SK-N-MC (cell line): ENCODE results near the gene SLC36A1.

ENCODE experiments used
- DNase-seq: peaks from one replicate; pipeline ENCODE4 v3.0.0-alpha.2; 2011; ENCODE audit warnings: low read depth, low spot score
- H3K27ac ChIP-seq: fragments of 200-600 bp; sonication (generic); 2 replicates; pipeline ENCODE4 v1.5.1; 2016; ENCODE audit warnings: mixed run types
- H3K36me3 ChIP-seq: fragments of 200-600 bp; sonication (generic); 2 replicates; pipeline ENCODE4 v1.6.1; 2017; ENCODE audit warnings: antibody characterized with exemption, low read length, mixed read lengths; ENCODE audit not compliant: insufficient read depth
- H3K4me3 ChIP-seq: fragments of 200-600 bp; sonication (generic); 2 replicates; pipeline ENCODE4 v1.5.1; 2016
- H3K9ac ChIP-seq: fragments of 200-600 bp; sonication (generic); 2 replicates; pipeline ENCODE4 v1.8.0; 2017; ENCODE audit warnings: mixed run types, mixed read lengths; ENCODE audit not compliant: insufficient read length
- H3K9me3 ChIP-seq: fragments of 200-600 bp; sonication (generic); 2 replicates; pipeline ENCODE4 v1.6.1; 2017; ENCODE audit warnings: low read depth, mild to moderate bottlenecking, antibody characterized with exemption, low read length, moderate library complexity, mixed read lengths
- EZH2 ChIP-seq: fragments of 200-600 bp; sonication (generic); IDR thresholded peaks from one replicate; pipeline ENCODE4 v1.6.1; 2017; ENCODE audit warnings: antibody characterized with exemption
- FOXP2 ChIP-seq: optimal IDR thresholded peaks from 2 replicates; pipeline ENCODE3; 2011; ENCODE audit warnings: mild to moderate bottlenecking, moderate library complexity; ENCODE audit not compliant: insufficient read depth; ENCODE audit errors: extremely low read length, control extremely low read depth
- POLR2AphosphoS5 ChIP-seq: IDR thresholded peaks from 2 replicates; pipeline ENCODE4 v1.6.1; 2012; ENCODE audit warnings: mild to moderate bottlenecking, low read depth, low read length, borderline replicate concordance

The SLC36A1 gene

DNA sequence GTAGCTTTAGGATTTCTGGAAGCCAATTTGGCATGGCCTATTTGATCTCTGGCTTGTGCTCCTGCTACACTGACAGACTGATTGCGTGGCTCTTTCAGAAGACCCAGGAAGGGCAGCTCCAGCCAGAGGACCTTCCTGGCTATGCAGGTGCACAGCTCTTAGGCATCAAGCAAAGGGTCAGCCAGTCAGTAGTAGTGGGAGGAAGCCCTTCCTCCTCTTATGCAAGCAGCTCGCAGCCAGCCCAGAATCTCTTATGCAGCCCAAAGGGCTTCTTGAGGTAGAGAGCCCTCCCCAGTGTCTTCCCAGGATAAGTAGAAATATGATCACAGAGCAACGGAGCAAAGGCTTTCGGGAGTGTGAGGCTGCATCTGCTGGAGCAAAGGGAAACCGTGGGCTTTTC lies 43.2 kb downstream of the SLC36A1 start:
- H3K9ac ChIP-seq: no peak overlapping the region
- no peak overlapping the region for H3K27ac ChIP-seq
- no peaks in the 10 kb centered on the region; the same call in 1 of the 2 replicates for H3K36me3 ChIP-seq
- TF ChIP-seq FOXP2: no peak
- no peak for TF ChIP-seq EZH2
- no peak for TF ChIP-seq POLR2AphosphoS5
- no peak for DNase-seq
- no peaks in the 10 kb centered on the region for H3K9me3 ChIP-seq
- no peak overlapping the region for H3K4me3 ChIP-seq

DNA sequence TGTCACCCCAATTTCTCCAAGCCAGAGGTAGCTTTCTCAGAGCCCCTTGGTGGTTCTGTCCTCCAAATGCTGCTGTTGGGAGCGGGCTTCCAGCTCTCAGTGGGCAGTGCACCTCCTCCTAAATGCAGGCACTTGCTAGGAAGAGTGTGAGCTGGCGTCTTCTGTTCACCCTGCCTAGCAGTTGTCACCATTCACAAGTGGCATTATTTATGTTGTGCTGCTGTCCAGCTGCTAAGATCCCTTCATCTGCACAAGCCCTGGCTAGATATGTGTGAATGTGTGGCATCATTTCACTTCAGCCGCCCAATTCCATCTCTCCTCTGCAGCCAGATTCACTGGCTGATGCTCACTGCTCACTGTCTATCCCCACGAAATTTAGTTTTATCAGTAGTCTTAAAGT lies 43.7 kb downstream of the SLC36A1 start:
- Histone ChIP-seq H3K9ac (no peak overlapping the region), H3K36me3 (no peaks in the 10 kb centered on the region; the same call in 1 of the 2 replicates), H3K27ac (no peak overlapping the region), H3K4me3 (no peak overlapping the region), H3K9me3 (no peaks in the 10 kb centered on the region)
- no peak for DNase-seq
- TF ChIP-seq POLR2AphosphoS5 (no peak), EZH2 (no peak), FOXP2 (no peak)

DNA sequence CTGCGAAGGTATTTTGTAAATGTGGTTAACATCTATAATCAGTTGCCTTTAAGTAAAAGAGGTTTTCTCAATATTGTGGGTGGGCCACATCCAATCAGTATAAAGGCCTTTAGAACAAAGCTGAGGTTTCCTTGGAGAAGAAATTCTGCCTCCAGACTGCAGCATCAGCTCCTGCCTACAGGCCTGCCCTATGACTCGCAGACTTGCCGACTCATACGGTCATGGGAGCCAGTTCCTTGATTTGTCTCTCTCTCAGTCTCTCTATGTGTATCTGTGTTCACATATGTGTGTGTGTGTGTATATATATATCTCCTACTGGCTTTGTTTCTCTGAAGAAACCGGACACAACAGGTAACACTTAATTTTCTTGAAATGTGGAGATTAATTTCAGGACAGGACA lies 45.3 kb downstream of the SLC36A1 start:
- no peaks in the 10 kb centered on the region for H3K9me3 ChIP-seq
- H3K9ac ChIP-seq: no peak overlapping the region
- no peak overlapping the region for H3K4me3 ChIP-seq
- TF ChIP-seq FOXP2: no peak
- TF ChIP-seq POLR2AphosphoS5: no peak
- no peak for TF ChIP-seq EZH2
- H3K36me3 ChIP-seq: no peaks in the 10 kb centered on the region; the same call in 1 of the 2 replicates
- DNase-seq: no peak
- no peak overlapping the region for H3K27ac ChIP-seq

DNA sequence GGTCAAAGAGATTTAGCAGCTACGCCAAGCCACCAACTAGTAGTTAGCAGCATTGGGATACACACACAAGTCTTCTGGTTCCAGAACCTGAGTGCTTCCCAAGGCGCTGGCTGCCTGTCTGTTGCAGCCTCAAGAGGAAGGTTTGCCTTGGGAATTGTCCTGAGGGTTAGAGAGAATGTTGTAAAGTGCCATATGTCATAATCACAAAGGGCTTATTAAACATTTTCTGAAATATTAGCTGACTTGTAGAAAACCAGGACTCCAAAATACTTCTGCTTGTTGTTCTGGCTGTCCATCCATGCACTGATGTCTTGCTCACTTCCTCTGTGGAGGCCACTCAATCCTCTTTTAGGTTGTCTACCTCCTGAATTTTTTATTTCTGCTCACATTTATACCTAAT lies 46.3 kb downstream of the SLC36A1 start:
- H3K36me3 ChIP-seq: no peaks in the 10 kb centered on the region; the same call in 1 of the 2 replicates
- H3K9ac ChIP-seq: no peak overlapping the region
- no peak overlapping the region for H3K4me3 ChIP-seq
- H3K27ac ChIP-seq: no peak overlapping the region
- H3K9me3 ChIP-seq: no peaks in the 10 kb centered on the region
- no peak for DNase-seq
- TF ChIP-seq POLR2AphosphoS5: no peak
- TF ChIP-seq FOXP2: no peak
- TF ChIP-seq EZH2: no peak

DNA sequence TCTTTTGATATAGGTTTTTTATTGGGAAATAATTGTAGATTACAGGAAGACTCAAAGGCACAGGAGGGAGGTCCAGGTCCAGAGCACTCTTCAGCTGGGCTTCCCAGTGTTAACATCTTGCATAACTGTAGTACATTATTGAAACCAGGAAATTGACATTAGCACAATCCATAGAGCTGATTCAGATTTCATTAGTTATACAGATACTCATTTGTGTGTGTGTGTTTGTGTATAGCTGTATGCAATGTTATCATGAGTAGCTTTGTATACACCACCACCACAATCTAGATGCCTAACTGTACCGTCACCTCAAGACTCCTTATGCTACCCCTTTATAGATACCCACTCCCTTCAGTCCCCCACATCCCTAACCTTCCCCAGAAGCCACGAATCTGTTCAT lies 47.9 kb downstream of the SLC36A1 start:
- Histone ChIP-seq H3K27ac (no peak overlapping the region), H3K36me3 (no peaks in the 10 kb centered on the region), H3K9ac (no peak overlapping the region), H3K4me3 (no peak overlapping the region), H3K9me3 (no peaks in the 10 kb centered on the region)
- DNase-seq: no peak
- no peak for TF ChIP-seq POLR2AphosphoS5
- no peak for TF ChIP-seq FOXP2
- no peak for TF ChIP-seq EZH2

DNA sequence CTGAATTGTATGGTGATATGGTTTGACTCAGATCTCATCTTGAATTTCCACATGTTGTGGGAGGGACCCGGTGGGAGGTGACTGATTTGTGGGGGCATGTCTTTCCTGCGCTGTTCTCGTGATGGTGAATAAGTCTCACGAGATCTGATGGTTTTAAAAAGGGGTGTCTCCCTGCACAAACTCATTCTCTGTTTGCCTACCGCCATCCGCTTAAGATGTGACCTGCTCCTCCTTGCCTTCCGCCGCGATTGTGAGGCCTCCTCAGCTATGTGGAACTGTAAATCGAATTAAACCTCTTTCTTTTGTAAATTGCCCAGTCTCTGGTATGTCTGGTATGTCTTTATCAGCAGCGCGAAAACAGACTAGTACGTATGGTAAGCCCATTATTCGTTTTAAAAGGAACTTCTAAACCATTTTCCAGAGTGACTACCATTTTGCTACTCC lies 48.7 kb downstream of the SLC36A1 start:
- Histone ChIP-seq H3K4me3 (no peak overlapping the region), H3K27ac (0 out of 2 replicates have a peak overlapping the region, but pooled peaks have one; percentile 19), H3K36me3 (no peaks in the 10 kb centered on the region), H3K9me3 (no peaks in the 10 kb centered on the region), H3K9ac (no peak overlapping the region)
- DNase-seq: no peak
- TF ChIP-seq FOXP2 (no peak), POLR2AphosphoS5 (no peak), EZH2 (no peak)

DNA sequence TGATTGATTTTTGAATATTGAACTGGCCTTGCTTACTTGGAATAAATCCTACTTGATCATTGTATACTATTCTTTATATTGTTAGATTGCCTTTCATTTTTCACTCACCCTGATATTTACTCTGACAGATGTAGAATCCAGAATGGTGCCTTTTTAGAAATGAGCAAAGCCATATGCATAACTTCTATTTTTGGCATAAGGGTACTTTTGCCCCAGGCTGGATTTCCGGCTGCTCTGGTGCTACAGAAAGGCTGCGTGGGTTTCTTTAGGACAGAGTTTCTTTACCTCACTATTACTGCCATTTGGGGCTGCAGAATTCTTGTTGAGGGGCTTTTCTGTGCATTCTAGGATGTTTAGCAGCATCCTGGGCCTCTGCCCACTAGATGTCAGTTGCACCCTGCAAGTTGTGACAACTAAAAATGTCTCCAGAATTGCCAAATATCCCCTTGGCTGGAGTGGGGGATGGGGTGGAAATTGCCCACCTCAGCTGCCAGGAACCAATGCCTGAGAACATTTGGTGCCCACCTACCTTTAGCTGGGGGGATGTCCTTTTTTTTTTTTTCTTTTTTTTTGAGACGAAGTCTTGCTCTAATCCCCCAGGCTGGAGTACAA lies 50.1 kb downstream of the SLC36A1 start:
- DNase-seq: peak; percentile 32
- Histone ChIP-seq H3K36me3 (no peaks in the 10 kb centered on the region), H3K4me3 (peak overlapping the region; percentile 35), H3K9ac (no peak overlapping the region), H3K9me3 (no peaks in the 10 kb centered on the region), H3K27ac (peak overlapping the region; percentile 48; the same call in 1 of the 2 replicates)
- TF ChIP-seq EZH2 (no peak), POLR2AphosphoS5 (no peak), FOXP2 (no peak)

DNA sequence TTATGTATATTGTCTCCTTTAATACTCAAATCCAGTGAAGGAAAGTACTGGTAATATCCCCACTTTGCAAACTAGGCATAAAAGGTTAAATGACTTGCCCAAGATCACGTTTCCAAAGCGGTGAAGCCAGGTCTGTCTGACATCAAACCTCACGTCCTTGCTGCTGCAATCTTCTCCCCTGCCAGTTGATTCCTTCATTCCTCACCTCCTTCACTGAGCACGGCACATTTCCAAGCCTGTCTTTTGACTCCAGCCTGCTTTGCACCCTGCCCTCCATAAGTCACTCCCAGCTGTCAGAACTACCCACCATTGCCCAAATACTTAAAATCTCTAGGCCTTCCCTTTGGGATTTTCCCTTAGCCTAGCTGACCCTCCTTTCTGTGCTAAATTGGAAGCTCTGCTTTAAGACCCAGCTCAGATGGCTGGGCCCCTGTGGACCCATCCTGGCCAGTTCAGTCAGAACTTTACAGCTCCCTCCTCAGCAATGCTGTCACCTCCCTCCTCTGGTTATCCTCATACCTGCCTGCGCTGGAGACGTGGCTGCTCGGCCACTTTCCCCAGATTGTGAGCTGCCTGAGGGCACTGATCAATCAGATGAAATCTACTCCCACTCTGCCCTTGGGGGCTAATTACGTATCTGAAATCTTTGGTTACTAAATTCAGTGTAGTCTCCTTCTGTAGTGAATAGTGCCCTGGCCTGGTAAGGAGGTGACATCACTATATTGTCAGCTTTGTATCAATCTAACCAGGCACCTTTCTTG lies 51.2 kb downstream of the SLC36A1 start:
- DNase-seq: no peak
- Histone ChIP-seq H3K9me3 (no peaks in the 10 kb centered on the region), H3K4me3 (no peak overlapping the region), H3K27ac (peak overlapping the region; percentile 37; the same call in 1 of the 2 replicates), H3K9ac (no peak overlapping the region), H3K36me3 (no peaks in the 10 kb centered on the region)
- TF ChIP-seq FOXP2 (no peak), POLR2AphosphoS5 (no peak), EZH2 (no peak)

DNA sequence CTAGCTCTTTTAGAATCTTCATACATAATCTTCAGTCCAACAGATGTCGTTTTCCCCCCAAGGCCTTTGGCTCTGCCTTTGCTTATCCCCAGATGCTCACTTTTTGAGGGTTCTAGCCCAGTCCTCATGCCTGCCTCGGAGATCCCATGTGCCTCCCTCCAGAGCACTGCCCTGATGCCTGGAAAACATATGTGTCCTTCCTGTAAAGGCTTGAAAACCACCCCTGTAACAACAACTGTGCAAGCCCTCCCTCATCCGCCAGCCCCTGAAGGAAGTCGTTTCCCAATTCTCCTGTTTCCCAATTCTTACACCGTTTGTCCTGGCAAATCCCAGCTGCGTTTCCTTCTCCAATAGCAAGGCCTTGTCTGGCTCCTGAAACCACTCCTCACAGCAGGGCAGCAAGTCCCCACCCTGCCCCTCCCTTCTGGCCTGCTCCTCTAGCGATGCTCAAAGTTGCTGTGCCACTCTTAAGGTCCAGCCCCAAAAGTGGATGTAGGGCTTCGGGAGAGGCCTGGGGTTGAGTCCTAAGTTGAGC lies 52.2 kb downstream of the SLC36A1 start:
- no peaks in the 10 kb centered on the region for H3K36me3 ChIP-seq
- H3K9ac ChIP-seq: no peak overlapping the region
- H3K4me3 ChIP-seq: no peak overlapping the region
- no peak for DNase-seq
- H3K9me3 ChIP-seq: no peaks in the 10 kb centered on the region
- no peak overlapping the region for H3K27ac ChIP-seq
- TF ChIP-seq FOXP2: no peak
- TF ChIP-seq EZH2: no peak
- no peak for TF ChIP-seq POLR2AphosphoS5
